ENCODE measurements around the gene SEPTIN8.

Gene SEPTIN8

GRCh38 chr5:132802044-132802684, 25.1 kb upstream of the SEPTIN8 start:
- TF ChIP-seq POU2F2 (IDR thresholded peaks at IDR 0.05; ENCODE audit: low read depth, low read length) (no peak), SPI1 (IDR thresholded peaks at IDR 0.05; ENCODE audit: low read depth, low read length) (no peak), TAF1 (IDR thresholded peaks at IDR 0.05; ENCODE audit: low read depth, low read length) (no peak), PAX5 (IDR thresholded peaks at IDR 0.05; ENCODE audit: insufficient read depth, low read length, severe bottlenecking) (no peak), POLR2AphosphoS5 (IDR thresholded peaks at IDR 0.05; ENCODE audit: low read depth, low read length) (no peak), POLR2A (IDR thresholded peaks at IDR 0.05; ENCODE audit: low read depth, low read length) (no peak)
- FAIRE-seq (no peak), DNase-seq (ENCODE audit: insufficient read length, low spot score) (no peak)

- DNase-seq (ENCODE audit: insufficient read length, low spot score) (no peak), FAIRE-seq (no peak)
- no peak for TF ChIP-seq POLR2AphosphoS5 (IDR thresholded peaks at IDR 0.05; ENCODE audit: low read depth, low read length)
- TF ChIP-seq PAX5 (IDR thresholded peaks at IDR 0.05; ENCODE audit: insufficient read depth, low read length, severe bottlenecking), result no peak
- TF ChIP-seq POU2F2 (IDR thresholded peaks at IDR 0.05; ENCODE audit: low read depth, low read length), result no peak
- TF ChIP-seq POLR2A (IDR thresholded peaks at IDR 0.05; ENCODE audit: low read depth, low read length), result no peak
- TF ChIP-seq SPI1 (IDR thresholded peaks at IDR 0.05; ENCODE audit: low read depth, low read length), result no peak
- TF ChIP-seq TAF1 (IDR thresholded peaks at IDR 0.05; ENCODE audit: low read depth, low read length), result no peak
Measured at GRCh38 chr5:132800545-132800944, 23.5 kb upstream of the SEPTIN8 start.

GRCh38 chr5:132799392-132799791, 22.4 kb upstream of the SEPTIN8 start:
- DNase-seq (ENCODE audit: insufficient read length, low spot score), result no peak
- no peak for FAIRE-seq
- TF ChIP-seq PAX5 (IDR thresholded peaks at IDR 0.05; ENCODE audit: insufficient read depth, low read length, severe bottlenecking) (no peak), POLR2AphosphoS5 (IDR thresholded peaks at IDR 0.05; ENCODE audit: low read depth, low read length) (no peak), SPI1 (IDR thresholded peaks at IDR 0.05; ENCODE audit: low read depth, low read length) (no peak), POU2F2 (IDR thresholded peaks at IDR 0.05; ENCODE audit: low read depth, low read length) (no peak)

GRCh38 chr5:132797651-132798050, 20.6 kb upstream of the SEPTIN8 start:
- no peak for FAIRE-seq
- no peak for TF ChIP-seq PAX5 (IDR thresholded peaks at IDR 0.05; ENCODE audit: insufficient read depth, low read length, severe bottlenecking)
- TF ChIP-seq POU2F2 (IDR thresholded peaks at IDR 0.05; ENCODE audit: low read depth, low read length), result no peak
- TF ChIP-seq TAF1 (IDR thresholded peaks at IDR 0.05; ENCODE audit: low read depth, low read length), result no peak
- no peak for TF ChIP-seq POLR2AphosphoS5 (IDR thresholded peaks at IDR 0.05; ENCODE audit: low read depth, low read length)
- no peak for TF ChIP-seq POLR2A (IDR thresholded peaks at IDR 0.05; ENCODE audit: low read depth, low read length)
- TF ChIP-seq SPI1 (IDR thresholded peaks at IDR 0.05; ENCODE audit: low read depth, low read length), result no peak
- no peak for DNase-seq (ENCODE audit: insufficient read length, low spot score)

- DNase-seq (ENCODE audit: insufficient read length, low spot score), result no peak
- TF ChIP-seq SPI1 (IDR thresholded peaks at IDR 0.05; ENCODE audit: low read depth, low read length), result no peak
- TF ChIP-seq TAF1 (IDR thresholded peaks at IDR 0.05; ENCODE audit: low read depth, low read length), result no peak
- TF ChIP-seq PAX5 (IDR thresholded peaks at IDR 0.05; ENCODE audit: insufficient read depth, low read length, severe bottlenecking), result no peak
- TF ChIP-seq POU2F2 (IDR thresholded peaks at IDR 0.05; ENCODE audit: low read depth, low read length), result no peak
- no peak for TF ChIP-seq POLR2AphosphoS5 (IDR thresholded peaks at IDR 0.05; ENCODE audit: low read depth, low read length)
- TF ChIP-seq POLR2A (IDR thresholded peaks at IDR 0.05; ENCODE audit: low read depth, low read length), result no peak
- no peak for FAIRE-seq
Measured at GRCh38 chr5:132791026-132791425, 14.0 kb upstream of the SEPTIN8 start.

GRCh38 chr5:132790201-132790865, 13.3 kb upstream of the SEPTIN8 start:
- no peak for TF ChIP-seq POLR2AphosphoS5 (IDR thresholded peaks at IDR 0.05; ENCODE audit: low read depth, low read length)
- no peak for TF ChIP-seq POLR2A (IDR thresholded peaks at IDR 0.05; ENCODE audit: low read depth, low read length)
- no peak for TF ChIP-seq PAX5 (IDR thresholded peaks at IDR 0.05; ENCODE audit: insufficient read depth, low read length, severe bottlenecking)
- no peak for TF ChIP-seq SPI1 (IDR thresholded peaks at IDR 0.05; ENCODE audit: low read depth, low read length)
- FAIRE-seq, result no peak
- no peak for DNase-seq (ENCODE audit: insufficient read length, low spot score)

- no peak for DNase-seq (ENCODE audit: insufficient read length, low spot score)
- no peak for FAIRE-seq
- TF ChIP-seq TAF1 (IDR thresholded peaks at IDR 0.05; ENCODE audit: low read depth, low read length) (no peak), PAX5 (IDR thresholded peaks at IDR 0.05; ENCODE audit: insufficient read depth, low read length, severe bottlenecking) (no peak), POU2F2 (IDR thresholded peaks at IDR 0.05; ENCODE audit: low read depth, low read length) (no peak), POLR2A (IDR thresholded peaks at IDR 0.05; ENCODE audit: low read depth, low read length) (no peak), SPI1 (IDR thresholded peaks at IDR 0.05; ENCODE audit: low read depth, low read length) (no peak), POLR2AphosphoS5 (IDR thresholded peaks at IDR 0.05; ENCODE audit: low read depth, low read length) (no peak)
Measured at GRCh38 chr5:132788990-132789886, 12.2 kb upstream of the SEPTIN8 start.

GRCh38 chr5:132788508-132788907, 11.5 kb upstream of the SEPTIN8 start:
- DNase-seq (ENCODE audit: insufficient read length, low spot score) (no peak), FAIRE-seq (no peak)
- TF ChIP-seq TAF1 (IDR thresholded peaks at IDR 0.05; ENCODE audit: low read depth, low read length), result no peak
- no peak for TF ChIP-seq POU2F2 (IDR thresholded peaks at IDR 0.05; ENCODE audit: low read depth, low read length)
- TF ChIP-seq POLR2A (IDR thresholded peaks at IDR 0.05; ENCODE audit: low read depth, low read length), result no peak
- TF ChIP-seq SPI1 (IDR thresholded peaks at IDR 0.05; ENCODE audit: low read depth, low read length), result no peak
- no peak for TF ChIP-seq PAX5 (IDR thresholded peaks at IDR 0.05; ENCODE audit: insufficient read depth, low read length, severe bottlenecking)
- TF ChIP-seq POLR2AphosphoS5 (IDR thresholded peaks at IDR 0.05; ENCODE audit: low read depth, low read length), result no peak

- TF ChIP-seq PAX5 (IDR thresholded peaks at IDR 0.05; ENCODE audit: insufficient read depth, low read length, severe bottlenecking) (no peak), POLR2AphosphoS5 (IDR thresholded peaks at IDR 0.05; ENCODE audit: low read depth, low read length) (no peak), TAF1 (IDR thresholded peaks at IDR 0.05; ENCODE audit: low read depth, low read length) (no peak), POU2F2 (IDR thresholded peaks at IDR 0.05; ENCODE audit: low read depth, low read length) (no peak), POLR2A (IDR thresholded peaks at IDR 0.05; ENCODE audit: low read depth, low read length) (no peak), SPI1 (IDR thresholded peaks at IDR 0.05; ENCODE audit: low read depth, low read length) (no peak)
- FAIRE-seq (no peak), DNase-seq (ENCODE audit: insufficient read length, low spot score) (no peak)
Measured at GRCh38 chr5:132787076-132787475, 10.0 kb upstream of the SEPTIN8 start.
